Measurements from ENCODE around the gene ZDBF2.

DNA sequence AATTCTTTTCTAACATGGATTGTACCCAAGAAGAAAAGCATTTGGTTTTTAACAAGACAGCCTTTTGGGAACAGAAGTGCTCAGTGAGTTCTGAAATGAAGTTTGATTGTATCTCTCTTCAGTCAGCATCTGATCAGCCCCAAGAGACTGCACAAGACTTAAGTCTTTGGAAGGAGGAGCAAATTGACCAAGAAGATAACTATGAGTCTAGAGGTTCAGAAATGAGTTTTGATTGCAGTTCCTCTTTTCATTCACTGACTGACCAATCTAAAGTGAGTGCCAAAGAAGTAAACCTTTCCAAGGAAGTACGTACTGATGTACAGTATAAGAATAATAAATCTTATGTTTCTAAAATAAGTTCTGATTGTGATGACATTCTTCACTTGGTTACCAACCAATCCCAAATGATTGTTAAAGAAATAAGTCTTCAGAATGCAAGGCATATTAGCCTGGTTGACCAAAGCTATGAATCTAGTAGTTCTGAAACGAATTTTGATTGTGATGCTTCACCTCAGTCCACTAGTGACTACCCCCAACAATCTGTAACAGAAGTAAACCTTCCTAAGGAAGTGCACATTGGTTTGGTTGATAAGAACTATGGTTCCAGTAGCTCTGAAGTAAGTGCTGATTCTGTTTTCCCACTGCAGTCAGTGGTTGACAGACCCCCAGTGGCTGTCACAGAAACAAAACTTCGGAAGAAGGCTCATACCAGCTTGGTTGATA lies 31.2 kb downstream of the ZDBF2 start:
- no peak for TF ChIP-seq ATF3 (IDR thresholded peaks at IDR 0.05; ENCODE audit: insufficient read depth, low read depth, low read length)
- TF ChIP-seq CREB1 (IDR thresholded peaks at IDR 0.05), result no peak
- TF ChIP-seq BCL11A (IDR thresholded peaks at IDR 0.05; ENCODE audit: low read depth in 2 of 2, low read length in 2 of 2), result no peak
- TF ChIP-seq SIX5 (IDR thresholded peaks at IDR 0.05; ENCODE audit: low read depth, low read length), result no peak
- TF ChIP-seq YY1 (IDR thresholded peaks at IDR 0.05; ENCODE audit: low read depth, low read length), result no peak
- no peak for TF ChIP-seq ATF2 (IDR thresholded peaks at IDR 0.05; ENCODE audit: low read length)
- no peak for TF ChIP-seq SP1 (IDR thresholded peaks at IDR 0.05; ENCODE audit: low read depth, low read length)
- TF ChIP-seq, protein P1, sequence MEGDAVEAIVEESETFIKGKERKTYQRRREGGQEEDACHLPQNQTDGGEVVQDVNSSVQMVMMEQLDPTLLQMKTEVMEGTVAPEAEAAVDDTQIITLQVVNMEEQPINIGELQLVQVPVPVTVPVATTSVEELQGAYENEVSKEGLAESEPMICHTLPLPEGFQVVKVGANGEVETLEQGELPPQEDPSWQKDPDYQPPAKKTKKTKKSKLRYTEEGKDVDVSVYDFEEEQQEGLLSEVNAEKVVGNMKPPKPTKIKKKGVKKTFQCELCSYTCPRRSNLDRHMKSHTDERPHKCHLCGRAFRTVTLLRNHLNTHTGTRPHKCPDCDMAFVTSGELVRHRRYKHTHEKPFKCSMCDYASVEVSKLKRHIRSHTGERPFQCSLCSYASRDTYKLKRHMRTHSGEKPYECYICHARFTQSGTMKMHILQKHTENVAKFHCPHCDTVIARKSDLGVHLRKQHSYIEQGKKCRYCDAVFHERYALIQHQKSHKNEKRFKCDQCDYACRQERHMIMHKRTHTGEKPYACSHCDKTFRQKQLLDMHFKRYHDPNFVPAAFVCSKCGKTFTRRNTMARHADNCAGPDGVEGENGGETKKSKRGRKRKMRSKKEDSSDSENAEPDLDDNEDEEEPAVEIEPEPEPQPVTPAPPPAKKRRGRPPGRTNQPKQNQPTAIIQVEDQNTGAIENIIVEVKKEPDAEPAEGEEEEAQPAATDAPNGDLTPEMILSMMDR (IDR thresholded peaks at IDR 0.05; ENCODE audit: control extremely low read depth in 1 of 3, insufficient read depth in 1 of 3, low read depth in 1 of 3, low read length in 3 of 3), result no peak
- TF ChIP-seq CBX5 (IDR thresholded peaks at IDR 0.05; ENCODE audit: low read depth, low read length), result no peak
- TF ChIP-seq, protein P2, sequence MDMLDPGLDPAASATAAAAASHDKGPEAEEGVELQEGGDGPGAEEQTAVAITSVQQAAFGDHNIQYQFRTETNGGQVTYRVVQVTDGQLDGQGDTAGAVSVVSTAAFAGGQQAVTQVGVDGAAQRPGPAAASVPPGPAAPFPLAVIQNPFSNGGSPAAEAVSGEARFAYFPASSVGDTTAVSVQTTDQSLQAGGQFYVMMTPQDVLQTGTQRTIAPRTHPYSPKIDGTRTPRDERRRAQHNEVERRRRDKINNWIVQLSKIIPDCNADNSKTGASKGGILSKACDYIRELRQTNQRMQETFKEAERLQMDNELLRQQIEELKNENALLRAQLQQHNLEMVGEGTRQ (IDR thresholded peaks at IDR 0.05; ENCODE audit: low read length), result no peak
- TF ChIP-seq POLR2AphosphoS5 (IDR thresholded peaks at IDR 0.05; ENCODE audit: low read depth, low read length), result no peak
- no peak for TF ChIP-seq CHD1 (IDR thresholded peaks at IDR 0.05; ENCODE audit: low read depth, low read length)
- TF ChIP-seq POLR2A (IDR thresholded peaks at IDR 0.05; ENCODE audit: control extremely low read depth in 1 of 2, low read depth in 2 of 2, low read length in 2 of 2), result no peak
- no peak for TF ChIP-seq EGR1 (IDR thresholded peaks at IDR 0.05; ENCODE audit: borderline replicate concordance, low read depth, low read length)

All from H1 (cell line).